22Rv1 (cell line): ENCODE results near the gene FUCA1.

Source experiments
- CTCF ChIP-seq: fragments of 450-650 bp; IDR thresholded peaks from 2 replicates; pipeline ENCODE4 v1.5.1; 2017; ENCODE audit warnings: mild to moderate bottlenecking
- ZFX ChIP-seq: fragments of 450-650 bp; IDR thresholded peaks from 2 replicates; pipeline ENCODE4 v1.6.1; 2017; ENCODE audit warnings: antibody characterized with exemption, borderline replicate concordance

- no peak for TF ChIP-seq CTCF
- TF ChIP-seq ZFX = no peak
Measured at GRCh38 chr1:23799570-23800399, 68.3 kb downstream of the FUCA1 start.
